ENCODE measurements around the gene ABR. TPM values are rescaled to one million over a fixed set of nuclear protein-coding genes. Genes with fewer than 3 reads are reported as not detected.

Gene ABR
- total and polyA plus RNA-seq, 2 of the 8 experiments (the other 6 are each of a cell fraction or from before 2014, with no cell fraction given), result 44.8 to 47.2 TPM

DNA sequence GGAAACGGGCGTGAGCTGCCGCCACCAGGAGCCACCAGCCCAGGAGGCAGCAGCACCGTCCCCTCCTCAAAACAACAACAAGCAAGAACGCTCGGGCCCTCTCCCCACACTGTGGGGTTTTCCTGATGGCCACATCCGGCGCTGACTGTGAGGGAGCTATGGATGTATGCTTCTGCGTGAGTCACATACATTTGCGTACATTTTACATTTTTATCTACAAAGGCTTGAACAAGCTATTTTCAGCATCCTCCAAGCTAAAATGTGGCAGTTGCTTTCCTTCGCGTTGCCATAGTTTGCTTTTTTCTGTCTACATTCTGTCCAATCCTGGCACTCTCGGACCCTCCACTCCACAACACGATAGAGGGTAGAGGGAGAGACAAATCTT lies 2.0 kb upstream of the ABR start:
- Histone ChIP-seq H2BK120ac (replicated peaks; ENCODE audit: low read depth, low read length) (no peak overlapping the region), H4K8ac (ENCODE audit: extremely low read depth, insufficient read depth, low read length) (no peak overlapping the region), H2BK5ac (ENCODE audit: low read depth, low read length) (no peak overlapping the region; the same call in 1 of the 2 replicates), H3K27ac (ENCODE audit: low read depth, low read length) (no peak overlapping the region), H3K23me2 (ENCODE audit: low read depth, low read length) (peaks cover 10% of the 10 kb centered on the region; the same call in 1 of the 2 replicates), H2AFZ (ENCODE audit: low read length) (no peak overlapping the region), H3K18ac (ENCODE audit: extremely low read depth, low read length) (0 out of 2 replicates have a peak overlapping the region, but pooled peaks have one; percentile 2), H3K23ac (ENCODE audit: insufficient read length) (no peak overlapping the region), H4K20me1 (replicated peaks in 1 of 2; ENCODE audit: control insufficient read depth in 1 of 2, insufficient read depth in 2 of 2, low read length in 2 of 2) (peaks cover 4 to 6% of the 10 kb centered on the region in 2 experiments), H2AK5ac (ENCODE audit: low read depth, low read length) (no peak overlapping the region), H2BK20ac (ENCODE audit: low read length) (no peak overlapping the region), H3K4me3 (ENCODE audit: extremely low read depth in 1 of 4, insufficient read depth in 2 of 4, low read depth in 3 of 4, low read length in 4 of 4) (peak overlapping the region in 1 of 4 experiments; percentile 21; a peak in 1 of 8 replicates), H3K4ac (replicated peaks; ENCODE audit: insufficient read length, low read depth, low read length) (no peak overlapping the region), H3K14ac (ENCODE audit: insufficient read length) (no peak overlapping the region), H3K4me2 (ENCODE audit: insufficient read depth in 1 of 2, low read depth in 2 of 2, low read length in 2 of 2) (peak overlapping the region; percentile 57 to 58; a peak in 3 of 4 replicates), H3K9me3 (ENCODE audit: insufficient read depth in 2 of 2, low read depth in 1 of 2, low read length in 1 of 2) (no peaks in the 10 kb centered on the region), H3K4me1 (replicated peaks in 1 of 4; ENCODE audit: control insufficient read depth in 3 of 4, insufficient read depth in 4 of 4, low read length in 3 of 4) (peaks cover 0 to 23% (median 13%) of the 10 kb centered on the region in 4 experiments; a peak in 6 of 7 replicates), H3K27me3 (replicated peaks in 1 of 4; ENCODE audit: control insufficient read depth in 3 of 4, extremely low read depth in 1 of 4, insufficient read depth in 3 of 4, low read length in 3 of 4) (peaks cover 0 to 28% (median 19%) of the 10 kb centered on the region in 4 experiments; a peak in 5 of 7 replicates), H3K79me2 (ENCODE audit: control insufficient read depth in 1 of 2, insufficient read depth in 2 of 2, low read length in 2 of 2) (peaks cover 0 to 2% of the 10 kb centered on the region in 2 experiments; a peak in 1 of 4 replicates), H4K91ac (replicated peaks; ENCODE audit: insufficient read length, low read length) (no peak overlapping the region), H4K5ac (ENCODE audit: insufficient read length, low read depth, low read length) (no peak overlapping the region), H3K79me1 (ENCODE audit: low read depth, low read length) (no peaks in the 10 kb centered on the region), H2BK12ac (ENCODE audit: low read depth, low read length) (no peak overlapping the region), H2BK15ac (ENCODE audit: low read length) (no peak overlapping the region), H3K56ac (replicated peaks; ENCODE audit: insufficient read length, low read depth, low read length) (no peak overlapping the region), H3K9ac (replicated peaks in 1 of 4; ENCODE audit: extremely low read depth in 1 of 4, low read depth in 3 of 4, low read length in 3 of 4) (no peak overlapping the region), H3K36me3 (ENCODE audit: control insufficient read depth in 2 of 4, insufficient read depth in 4 of 4, low read length in 3 of 4) (no peaks in the 10 kb centered on the region)
- TF ChIP-seq CBX8 (IDR thresholded peaks at IDR 0.05; ENCODE audit: borderline replicate concordance, low read depth, low read length), result no peak
- TF ChIP-seq BCL11A (IDR thresholded peaks at IDR 0.05; ENCODE audit: low read depth in 2 of 2, low read length in 2 of 2), result no peak
- no peak for TF ChIP-seq CREB1 (IDR thresholded peaks at IDR 0.05)
- POLR2A ChIA-PET (ENCODE audit: partially characterized antibody), result interaction anchor here (0.8 to 1.6 kb wide), 2 partner anchors 17 to 19 kb away, joined by 4 to 5 read pairs; no protein-coding TSS in a partner anchor
- FAIRE-seq (no peak), DNase-seq (ENCODE audit: low read depth in 1 of 2, low spot score in 2 of 2) (no peak)
- CTCF ChIA-PET (ENCODE audit: partially characterized antibody), result interaction anchor here (0.5 to 1.8 kb wide), 12 partner anchors 12 to 1063 kb away, joined by 3 to 10 read pairs (median 4); no protein-coding TSS in a partner anchor
- 48% methylated on average over 14 of the region's 14 CpGs; no CpG with 5 or more reads in 1 of the 2 experiments for WGBS, 2 experiments (ENCODE audit: extremely low coverage in 1 of 2, insufficient coverage in 1 of 2, insufficient read length in 1 of 2, insufficient replicate concordance in 2 of 2, low coverage in 1 of 2, low lambda C conversion rate in 2 of 2, missing lambda C conversion rate in 1 of 2)
